Measurements from ENCODE around the gene DYRK2.

Gene DYRK2

GRCh38 chr12:67705394-67706370 is 57.1 kb downstream of the DYRK2 start:
- DNase-seq (ENCODE audit: low spot score) = no peak

GRCh38 chr12:67709367-67709954 is 60.9 kb downstream of the DYRK2 start:
- DNase-seq (ENCODE audit: low spot score) = no peak

DNA sequence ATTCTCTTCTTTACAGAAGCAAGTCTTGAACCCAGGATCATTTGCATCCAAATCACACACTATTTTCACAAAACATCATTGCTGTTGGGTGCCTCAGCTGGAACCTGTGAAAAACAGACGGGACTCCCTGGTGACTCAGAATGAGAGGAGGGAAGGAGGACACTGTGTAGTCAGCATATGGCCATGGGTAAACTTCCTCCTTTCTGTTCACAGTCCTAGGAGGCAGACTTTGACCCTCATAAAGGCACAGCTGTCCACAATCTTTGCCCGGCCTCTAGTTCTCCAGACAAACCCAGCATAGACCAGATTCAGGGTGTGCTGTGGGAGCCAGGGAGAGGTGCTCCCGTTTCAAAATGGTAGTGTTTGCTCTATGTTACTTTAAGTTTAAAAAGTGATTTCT is 62.0 kb downstream of the DYRK2 start:
- peak; percentile 1 for DNase-seq (ENCODE audit: low spot score)

DNA sequence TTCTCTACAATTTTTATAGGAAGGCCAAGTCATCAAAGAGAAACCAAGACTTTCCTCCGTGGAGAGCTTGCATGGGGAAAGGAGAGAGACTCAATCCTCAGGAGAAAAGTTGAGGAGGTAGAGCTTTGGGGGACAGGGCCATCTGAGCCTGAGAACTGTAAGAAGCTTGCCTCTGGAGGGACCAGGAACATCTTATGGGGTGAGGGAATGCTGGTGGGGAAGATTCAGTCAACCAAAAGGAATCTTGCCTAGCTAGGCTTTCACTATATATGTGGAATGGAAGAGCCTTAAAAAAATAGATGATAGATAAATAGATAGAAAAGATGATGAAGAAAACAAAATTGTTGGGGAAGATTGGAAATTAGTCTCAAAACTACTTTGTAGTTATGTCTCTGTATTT is 63.5 kb downstream of the DYRK2 start:
- DNase-seq (ENCODE audit: low spot score) = no peak

DNA sequence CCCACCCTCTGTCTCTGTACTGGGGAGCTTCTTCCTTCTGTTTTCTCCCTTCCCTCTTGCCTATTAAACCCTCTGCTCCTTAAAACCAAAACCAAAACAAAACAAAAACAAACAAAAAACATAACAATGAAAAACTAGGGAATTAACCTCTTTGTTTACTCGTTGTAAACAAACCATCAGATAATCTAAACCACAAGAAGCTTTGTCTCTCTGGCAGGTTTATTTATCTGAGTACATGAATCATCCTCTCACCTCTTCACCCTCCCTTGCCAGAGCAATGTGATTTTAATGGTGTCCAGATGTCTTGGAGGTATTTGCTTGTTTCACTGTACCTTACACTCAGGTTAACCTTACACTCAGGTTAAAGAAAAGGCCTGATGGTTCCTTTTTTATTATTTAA is 66.1 kb downstream of the DYRK2 start:
- no peak for DNase-seq (ENCODE audit: low spot score)

Data from activated CD4-positive, alpha-beta T cell treated with anti-CD3 and anti-CD28 coated beads, Interleukin-2, Interleukin-4, amounts not matched to agents 100 ng/mL and 50 ng/mL, durations not matched to agents 16 hours and 8 hours (primary cell).